Peyer's patch (tissue), 4 donors: Measurements from ENCODE around the gene DKK1. TPM values are rescaled to one million over a fixed set of nuclear protein-coding genes. Genes with fewer than 3 reads are reported as not detected.

Experiments
- DNase-seq, 3 donors: peaks; one replicate each; pipeline ENCODE4 v3.0.0-alpha.2; 2017 to 2019
- H3K27ac ChIP-seq, 4 donors: fragments of 200-600 bp; sonication (generic); one replicate each; pipeline ENCODE4 v1.5.1; 2016 to 2019
- H3K27me3 ChIP-seq, 2 donors: fragments of 200-600 bp; sonication (generic); one replicate each; pipeline ENCODE4 v1.5.1; 2019
- H3K36me3 ChIP-seq, 3 donors: fragments of 200-600 bp; sonication (generic); one replicate each; pipeline ENCODE4 v1.5.1; 2016 to 2019
- H3K4me1 ChIP-seq, 4 donors: fragments of 200-600 bp; sonication (generic); one replicate each; pipeline ENCODE4 v1.5.1; 2016 to 2019
- H3K4me3 ChIP-seq, 4 donors: fragments of 200-600 bp; sonication (generic); 1 replicate in 3 of 4; 2 replicates in 1 of 4; pipeline ENCODE4 v1.5.1; 2016 to 2019; ENCODE audit warnings: mild to moderate bottlenecking in 1 of 4
- H3K9me3 ChIP-seq, 4 donors: fragments of 200-600 bp; sonication (generic); one replicate each; pipeline ENCODE4 v1.5.1; 2016 to 2019; ENCODE audit warnings: mild to moderate bottlenecking in 1 of 4
- CTCF ChIP-seq, 6 experiments: fragments of 450-650 bp in 4 of 6; fragments of 200-600 bp in 2 of 6; sonication (generic) in 1 of 6; IDR thresholded peaks; one replicate each; pipeline ENCODE4 v1.5.1; 2017 to 2019; ENCODE audit warnings: antibody characterized with exemption in 6 of 6, mild to moderate bottlenecking in 3 of 6, moderate library complexity in 1 of 6
- POLR2A ChIP-seq, 2 donors: fragments of 450-650 bp; IDR thresholded peaks; one replicate each; pipeline ENCODE4 v1.5.1; 2017; ENCODE audit warnings: antibody characterized with exemption in 2 of 2, mild to moderate bottlenecking in 2 of 2, moderate library complexity in 2 of 2
- total RNA-seq, 4 donors: library from RNA; depleted of rRNA; stranded (reverse); fragments of >200 nt; gene quantifications; one replicate each; pipeline ENCODE4 v1.1.0, GENCODE V29; 2016

The DKK1 gene
- total RNA-seq, 4 donors from 2014 or later, result 0.54 TPM; not detected in 3

GRCh38 chr10:52343439-52343838, 29.4 kb downstream of the DKK1 start:
- TF ChIP-seq CTCF (IDR thresholded peaks at IDR 0.05) (no peak), POLR2A (IDR thresholded peaks at IDR 0.05) (no peak)
- no peaks in the 10 kb centered on the region for H3K36me3 ChIP-seq
- H3K9me3 ChIP-seq, result no peaks in the 10 kb centered on the region
- no peak overlapping the region for H3K4me3 ChIP-seq
- DNase-seq, result no peak
- no peaks in the 10 kb centered on the region for H3K4me1 ChIP-seq
- H3K27me3 ChIP-seq, result no peaks in the 10 kb centered on the region
- H3K27ac ChIP-seq, result no peak overlapping the region

DNA sequence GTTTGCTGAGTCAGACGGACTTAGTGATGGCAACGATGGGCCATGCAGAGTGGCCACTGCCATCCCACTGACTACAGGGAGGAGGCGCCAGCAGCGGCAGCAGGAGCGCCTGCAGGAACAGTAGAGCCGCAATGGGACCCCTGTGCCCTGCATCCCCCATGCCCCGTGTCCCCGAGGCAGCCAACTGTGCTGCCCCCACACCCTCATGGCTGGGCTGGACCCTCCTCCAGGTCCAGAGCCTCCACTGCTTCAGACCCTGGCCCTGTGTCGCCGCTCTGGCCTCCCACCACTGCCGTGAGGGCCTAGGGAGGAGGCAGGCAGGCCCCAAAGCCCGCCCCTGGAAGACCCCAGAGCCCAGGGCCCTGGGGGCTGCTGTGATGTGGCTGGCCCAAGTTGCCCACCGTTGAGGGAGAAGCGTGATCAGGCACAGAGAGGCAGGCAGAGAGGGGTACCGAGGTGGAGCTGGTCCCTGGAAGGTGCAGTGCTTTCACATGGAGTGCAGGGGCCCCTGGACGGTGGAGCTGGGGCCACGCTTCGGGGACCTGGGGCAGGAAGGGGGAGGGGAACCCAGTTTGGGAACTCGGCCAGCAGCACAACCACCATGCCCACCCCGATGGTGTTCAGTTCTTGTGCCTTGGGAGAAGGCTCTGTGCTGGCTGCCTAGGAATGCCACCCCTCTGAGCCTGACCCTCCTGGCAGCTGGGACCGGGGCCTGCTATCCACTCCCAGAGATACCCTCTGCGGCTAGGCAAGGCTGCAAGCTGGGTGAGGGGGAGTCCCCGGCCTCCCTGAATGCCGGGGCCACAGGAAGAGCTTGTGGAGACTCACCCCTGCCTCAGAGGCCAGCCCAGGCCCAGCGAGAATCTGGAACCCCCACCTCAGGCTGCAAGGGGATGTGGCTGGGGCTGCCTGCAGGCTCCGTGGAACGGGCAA, 32.6 kb downstream of the DKK1 start:
- Histone ChIP-seq H3K27me3 (no peaks in the 10 kb centered on the region), H3K4me3 (no peak overlapping the region), H3K27ac (no peak overlapping the region), H3K9me3 (no peaks in the 10 kb centered on the region), H3K36me3 (no peaks in the 10 kb centered on the region), H3K4me1 (no peaks in the 10 kb centered on the region)
- DNase-seq, result no peak
- no peak for TF ChIP-seq CTCF (IDR thresholded peaks at IDR 0.05)
- no peak for TF ChIP-seq POLR2A (IDR thresholded peaks at IDR 0.05)

GRCh38 chr10:52347327-52347667, 33.2 kb downstream of the DKK1 start:
- Histone ChIP-seq H3K4me3 (no peak overlapping the region), H3K9me3 (no peaks in the 10 kb centered on the region), H3K4me1 (no peaks in the 10 kb centered on the region), H3K36me3 (no peaks in the 10 kb centered on the region), H3K27me3 (no peaks in the 10 kb centered on the region), H3K27ac (no peak overlapping the region)
- DNase-seq, result no peak
- no peak for TF ChIP-seq CTCF (IDR thresholded peaks at IDR 0.05)

- Histone ChIP-seq H3K4me3 (no peak overlapping the region), H3K27me3 (no peaks in the 10 kb centered on the region), H3K4me1 (no peaks in the 10 kb centered on the region), H3K27ac (no peak overlapping the region), H3K9me3 (no peaks in the 10 kb centered on the region), H3K36me3 (no peaks in the 10 kb centered on the region)
- TF ChIP-seq CTCF (IDR thresholded peaks at IDR 0.05), result no peak
- DNase-seq, result no peak
Observed at GRCh38 chr10:52348037-52348564, 34.0 kb downstream of the DKK1 start.

GRCh38 chr10:52351914-52352330, 37.8 kb downstream of the DKK1 start:
- TF ChIP-seq POLR2A (IDR thresholded peaks at IDR 0.05) (no peak), CTCF (IDR thresholded peaks at IDR 0.05) (no peak)
- H3K27me3 ChIP-seq, result no peaks in the 10 kb centered on the region
- no peaks in the 10 kb centered on the region for H3K4me1 ChIP-seq
- H3K36me3 ChIP-seq, result no peaks in the 10 kb centered on the region
- H3K9me3 ChIP-seq, result peaks cover 0 to 3% (median 0%) of the 10 kb centered on the region in 4 donors
- DNase-seq, result no peak
- no peak overlapping the region for H3K27ac ChIP-seq
- no peak overlapping the region for H3K4me3 ChIP-seq
